B cell (primary cell): Measurements from ENCODE around the gene PARP3.

ENCODE experiments used
- EZH2 ChIP-seq: IDR thresholded peaks from 2 replicates; pipeline ENCODE4 v1.6.1; 2012; ENCODE audit warnings: borderline replicate concordance, low read depth, mild to moderate bottlenecking, moderate library complexity, low read length; ENCODE audit not compliant: insufficient read depth, poor library complexity, severe bottlenecking
- TF ChIP-seq, protein P1 (sequence below): fragments of 200-600 bp; IDR thresholded peaks from one replicate; pipeline ENCODE4 v1.8.0; 2022; ENCODE audit warnings: antibody characterized with exemption, mild to moderate bottlenecking

DNA sequence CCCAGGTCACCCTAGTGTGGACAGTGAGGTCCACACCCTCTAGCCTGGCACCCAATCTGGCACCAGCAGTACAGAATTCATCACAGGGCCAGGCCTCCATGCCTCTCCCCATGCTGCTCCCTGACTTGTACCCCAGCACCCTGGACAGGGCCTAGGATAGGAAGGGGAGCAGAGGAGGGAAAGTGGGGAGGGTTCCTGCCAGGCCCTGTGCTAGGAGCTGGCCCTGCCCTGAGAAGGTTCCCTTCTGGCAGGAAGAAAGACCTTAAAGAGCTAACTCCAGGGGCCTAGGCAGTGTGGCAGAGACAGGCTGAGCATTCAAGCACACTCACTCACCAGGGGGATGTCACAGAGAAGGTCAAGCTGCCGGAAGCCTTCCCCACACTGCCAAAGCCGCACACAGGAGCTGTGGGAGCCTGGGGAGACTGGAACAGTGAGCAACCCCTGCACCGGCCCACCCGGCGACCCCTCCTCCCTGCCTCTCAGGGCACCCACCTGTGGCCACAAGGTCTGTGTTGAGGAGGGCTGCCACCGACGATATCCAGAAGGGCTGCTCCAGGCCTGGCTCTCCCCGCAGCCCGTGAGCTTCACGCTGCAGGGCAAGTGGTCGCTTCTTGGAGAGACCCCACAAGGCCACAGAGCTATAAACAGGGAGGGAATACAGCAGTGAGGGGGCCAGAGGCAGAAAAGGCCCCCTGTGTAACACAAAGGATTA is 7.9 kb upstream of the PARP3 start:
- TF ChIP-seq, protein P1, sequence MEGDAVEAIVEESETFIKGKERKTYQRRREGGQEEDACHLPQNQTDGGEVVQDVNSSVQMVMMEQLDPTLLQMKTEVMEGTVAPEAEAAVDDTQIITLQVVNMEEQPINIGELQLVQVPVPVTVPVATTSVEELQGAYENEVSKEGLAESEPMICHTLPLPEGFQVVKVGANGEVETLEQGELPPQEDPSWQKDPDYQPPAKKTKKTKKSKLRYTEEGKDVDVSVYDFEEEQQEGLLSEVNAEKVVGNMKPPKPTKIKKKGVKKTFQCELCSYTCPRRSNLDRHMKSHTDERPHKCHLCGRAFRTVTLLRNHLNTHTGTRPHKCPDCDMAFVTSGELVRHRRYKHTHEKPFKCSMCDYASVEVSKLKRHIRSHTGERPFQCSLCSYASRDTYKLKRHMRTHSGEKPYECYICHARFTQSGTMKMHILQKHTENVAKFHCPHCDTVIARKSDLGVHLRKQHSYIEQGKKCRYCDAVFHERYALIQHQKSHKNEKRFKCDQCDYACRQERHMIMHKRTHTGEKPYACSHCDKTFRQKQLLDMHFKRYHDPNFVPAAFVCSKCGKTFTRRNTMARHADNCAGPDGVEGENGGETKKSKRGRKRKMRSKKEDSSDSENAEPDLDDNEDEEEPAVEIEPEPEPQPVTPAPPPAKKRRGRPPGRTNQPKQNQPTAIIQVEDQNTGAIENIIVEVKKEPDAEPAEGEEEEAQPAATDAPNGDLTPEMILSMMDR: no peak
- no peak for TF ChIP-seq EZH2
